Measurements from ENCODE around the gene GJD4. TPM values are rescaled to one million over a fixed set of nuclear protein-coding genes. Genes with fewer than 3 reads are reported as not detected.

The GJD4 gene
- not detected for total RNA-seq

GRCh38 chr10:35605191-35605590 lies at the start of gene GJD4:
TSS of gene GJD4 (plus strand) at chr10:35605341. CDS start at chr10:35605568, 227 bp downstream.
- no peak within 1 kb of the TSS for H3K4me3 ChIP-seq
- no peak within 1 kb of the TSS for H3K27ac ChIP-seq (replicated peaks in 1 of 4)
- peaks cover 0 to 3% (median 0%) of the 10 kb centered on the region in 4 donors for H3K9me3 ChIP-seq
- H3K36me3 ChIP-seq, result no peaks in the 10 kb centered on the region
- 74% methylated on average over 8 of the region's 8 CpGs for WGBS
- no peak for DNase-seq (ENCODE audit: extremely low spot score)
- peaks cover 6 to 14% (median 12%) of the 10 kb centered on the region in 4 donors for H3K4me1 ChIP-seq
- intact Hi-C loops (cut with DNase I), result no loop called here
- TF ChIP-seq CTCF (IDR thresholded peaks at IDR 0.05) (no peak), EP300 (IDR thresholded peaks at IDR 0.05) (no peak), POLR2A (IDR thresholded peaks at IDR 0.05; ENCODE audit: low read depth) (no peak), POLR2AphosphoS5 (IDR thresholded peaks at IDR 0.05) (no peak)
- peaks cover 0 to 64% (median 19%) of the 10 kb centered on the region in 4 donors for H3K27me3 ChIP-seq

- WGBS, result 91% methylated on average over 6 of the region's 6 CpGs
- Histone ChIP-seq H3K36me3 (peaks cover 0 to 51% (median 19%) of the 10 kb centered on the region in 4 donors), H3K4me1 (no peaks in the 10 kb centered on the region), H3K27me3 (no peaks in the 10 kb centered on the region), H3K9me3 (no peaks in the 10 kb centered on the region), H3K27ac (replicated peaks in 1 of 4) (no peak overlapping the region), H3K4me3 (no peak overlapping the region)
- DNase-seq (ENCODE audit: extremely low spot score), result no peak
- intact Hi-C loops (cut with DNase I), result no loop called here
- TF ChIP-seq POLR2AphosphoS5 (IDR thresholded peaks at IDR 0.05) (no peak), EP300 (IDR thresholded peaks at IDR 0.05) (no peak), POLR2A (IDR thresholded peaks at IDR 0.05; ENCODE audit: low read depth) (no peak), CTCF (IDR thresholded peaks at IDR 0.05) (no peak)
Measured at GRCh38 chr10:35555962-35556930, 48.9 kb upstream of the GJD4 start.

- 100% methylated on average over 1 of the region's 1 CpG for WGBS
Measured at GRCh38 chr10:35558276-35558675, 46.9 kb upstream of the GJD4 start.

GRCh38 chr10:35559416-35559815 lies 45.7 kb upstream of the GJD4 start:
- no peak for TF ChIP-seq CTCF (IDR thresholded peaks at IDR 0.05)
- TF ChIP-seq POLR2A (IDR thresholded peaks at IDR 0.05; ENCODE audit: low read depth), result no peak
- TF ChIP-seq POLR2AphosphoS5 (IDR thresholded peaks at IDR 0.05), result no peak
- no peak for TF ChIP-seq EP300 (IDR thresholded peaks at IDR 0.05)
- peaks cover 0 to 37% (median 13%) of the 10 kb centered on the region in 4 donors for H3K36me3 ChIP-seq
- H3K4me3 ChIP-seq, result no peak overlapping the region
- 96% methylated on average over 3 of the region's 5 CpGs for WGBS
- no peak overlapping the region for H3K27ac ChIP-seq (replicated peaks in 1 of 4)
- DNase-seq (ENCODE audit: extremely low spot score), result no peak
- peaks cover 13 to 16% (median 14%) of the 10 kb centered on the region in 4 donors for H3K4me1 ChIP-seq
- H3K9me3 ChIP-seq, result no peaks in the 10 kb centered on the region
- H3K27me3 ChIP-seq, result no peaks in the 10 kb centered on the region
- intact Hi-C loops (cut with DNase I), result no loop called here

More at GRCh38 chr10:35558276-35558675, 46.9 kb upstream of the GJD4 start:
- Histone ChIP-seq H3K4me3 (no peak overlapping the region), H3K9me3 (no peaks in the 10 kb centered on the region), H3K27ac (replicated peaks in 1 of 4) (no peak overlapping the region), H3K36me3 (peaks cover 0 to 48% (median 17%) of the 10 kb centered on the region in 4 donors), H3K27me3 (no peaks in the 10 kb centered on the region), H3K4me1 (peaks cover 3 to 4% (median 4%) of the 10 kb centered on the region in 4 donors)
- no peak for DNase-seq (ENCODE audit: extremely low spot score)
- intact Hi-C loops (cut with DNase I), result no loop called here
- no peak for TF ChIP-seq CTCF (IDR thresholded peaks at IDR 0.05)
- TF ChIP-seq EP300 (IDR thresholded peaks at IDR 0.05), result no peak
- no peak for TF ChIP-seq POLR2A (IDR thresholded peaks at IDR 0.05; ENCODE audit: low read depth)
- no peak for TF ChIP-seq POLR2AphosphoS5 (IDR thresholded peaks at IDR 0.05)
